GM12892 (cell line): Measurements from ENCODE around the gene CAT.

Source experiments
- POLR2A ChIP-seq: IDR thresholded peaks from 2 replicates; pipeline ENCODE4 v1.6.1; 2011; ENCODE audit warnings: low read depth, low read length, control low read depth
- POLR2AphosphoS5 ChIP-seq: IDR thresholded peaks from 2 replicates; pipeline ENCODE4 v1.6.1; 2011; ENCODE audit warnings: low read depth, low read length, control low read depth

- TF ChIP-seq POLR2AphosphoS5 (no peak), POLR2A (no peak)
Measured at GRCh38 chr11:34441814-34442213, 3.1 kb downstream of the CAT start.
